ENCODE results near the gene NAALADL2. TPM values are rescaled to one million over a fixed set of nuclear protein-coding genes. Genes with fewer than 3 reads are reported as not detected.

The NAALADL2 gene
- total RNA-seq, 1 donor: 13.4 TPM

GRCh38 chr3:175211466-175211865 is 352.3 kb downstream of the NAALADL2 start:
- no peak overlapping the region for H3K4me3 ChIP-seq (ENCODE audit: low read depth, low read length)
- no peak for DNase-seq (ENCODE audit: low read depth)
- TF ChIP-seq CTCF (IDR thresholded peaks at IDR 0.05; ENCODE audit: insufficient read depth, low read depth, low read length): no peak

GRCh38 chr3:175212896-175213295 is 353.8 kb downstream of the NAALADL2 start:
- DNase-seq (ENCODE audit: low read depth): peak; percentile 52
- no peak for TF ChIP-seq CTCF (IDR thresholded peaks at IDR 0.05; ENCODE audit: insufficient read depth, low read depth, low read length)
- H3K4me3 ChIP-seq (ENCODE audit: low read depth, low read length): no peak overlapping the region

GRCh38 chr3:175214216-175214615 is 355.1 kb downstream of the NAALADL2 start:
- DNase-seq (ENCODE audit: low read depth): no peak
- H3K4me3 ChIP-seq (ENCODE audit: low read depth, low read length): no peak overlapping the region
- no peak for TF ChIP-seq CTCF (IDR thresholded peaks at IDR 0.05; ENCODE audit: insufficient read depth, low read depth, low read length)

- TF ChIP-seq CTCF (IDR thresholded peaks at IDR 0.05; ENCODE audit: insufficient read depth, low read depth, low read length): no peak
- no peak for DNase-seq (ENCODE audit: low read depth)
- H3K4me3 ChIP-seq (ENCODE audit: low read depth, low read length): no peak overlapping the region
Measured at GRCh38 chr3:175215833-175216232, 356.7 kb downstream of the NAALADL2 start.

GRCh38 chr3:175222356-175222755 is 363.2 kb downstream of the NAALADL2 start:
- H3K4me3 ChIP-seq (ENCODE audit: low read depth, low read length): no peak overlapping the region
- TF ChIP-seq CTCF (IDR thresholded peaks at IDR 0.05; ENCODE audit: insufficient read depth, low read depth, low read length): no peak
- DNase-seq (ENCODE audit: low read depth): no peak

- H3K4me3 ChIP-seq (ENCODE audit: low read depth, low read length): no peak overlapping the region
- DNase-seq (ENCODE audit: low read depth): no peak
- TF ChIP-seq CTCF (IDR thresholded peaks at IDR 0.05; ENCODE audit: insufficient read depth, low read depth, low read length): no peak
Measured at GRCh38 chr3:175224051-175224450, 364.9 kb downstream of the NAALADL2 start.

GRCh38 chr3:175226444-175226843 is 367.3 kb downstream of the NAALADL2 start:
- H3K4me3 ChIP-seq (ENCODE audit: low read depth, low read length): no peak overlapping the region
- no peak for TF ChIP-seq CTCF (IDR thresholded peaks at IDR 0.05; ENCODE audit: insufficient read depth, low read depth, low read length)
- peak; percentile 10 for DNase-seq (ENCODE audit: low read depth)

All from fibroblast of villous mesenchyme (primary cell).